ENCODE measurements around the gene HAP1.
"Not testable (repeated sequence)": the region's sequence is repeated elsewhere in the genome, so short reads cannot be mapped to it uniquely, and the experiment has no call there.

The HAP1 gene

DNA sequence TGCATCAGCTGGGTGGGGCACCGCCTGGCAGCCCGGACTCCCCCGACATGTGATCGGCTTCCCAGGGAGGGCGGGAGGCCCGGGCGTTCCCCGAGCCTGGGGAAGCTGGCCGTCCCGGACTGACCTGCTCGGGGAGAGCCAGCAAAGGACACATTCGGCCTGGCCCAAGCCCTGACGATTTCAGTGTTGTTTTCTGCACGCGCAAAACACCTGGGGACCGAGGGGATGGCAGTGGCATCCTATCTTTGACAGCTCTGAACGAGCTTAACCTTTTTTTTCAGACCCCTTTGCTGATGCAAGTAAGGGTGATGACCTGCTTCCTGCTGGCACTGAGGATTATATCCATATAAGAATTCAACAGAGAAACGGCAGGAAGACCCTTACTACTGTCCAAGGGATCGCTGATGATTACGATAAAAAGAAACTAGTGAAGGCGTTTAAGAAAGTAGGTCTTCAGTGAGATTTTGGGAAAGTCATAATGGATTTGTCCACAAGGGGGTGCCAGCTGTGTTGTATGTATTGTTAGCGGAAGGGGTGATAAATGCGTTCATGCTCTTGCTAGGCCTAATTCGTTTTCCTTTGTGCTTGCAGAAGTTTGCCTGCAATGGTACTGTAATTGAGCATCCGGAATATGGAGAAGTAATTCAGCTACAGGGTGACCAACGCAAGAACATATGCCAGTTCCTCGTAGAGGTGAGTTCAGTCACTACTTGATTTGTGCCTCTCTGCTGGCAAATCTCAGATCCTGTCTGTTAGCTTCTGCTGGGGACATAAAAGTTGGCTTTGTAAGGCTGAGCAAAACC lies 44.7 kb downstream of the HAP1 start:
- DNase-seq: peak; percentile 73

DNA sequence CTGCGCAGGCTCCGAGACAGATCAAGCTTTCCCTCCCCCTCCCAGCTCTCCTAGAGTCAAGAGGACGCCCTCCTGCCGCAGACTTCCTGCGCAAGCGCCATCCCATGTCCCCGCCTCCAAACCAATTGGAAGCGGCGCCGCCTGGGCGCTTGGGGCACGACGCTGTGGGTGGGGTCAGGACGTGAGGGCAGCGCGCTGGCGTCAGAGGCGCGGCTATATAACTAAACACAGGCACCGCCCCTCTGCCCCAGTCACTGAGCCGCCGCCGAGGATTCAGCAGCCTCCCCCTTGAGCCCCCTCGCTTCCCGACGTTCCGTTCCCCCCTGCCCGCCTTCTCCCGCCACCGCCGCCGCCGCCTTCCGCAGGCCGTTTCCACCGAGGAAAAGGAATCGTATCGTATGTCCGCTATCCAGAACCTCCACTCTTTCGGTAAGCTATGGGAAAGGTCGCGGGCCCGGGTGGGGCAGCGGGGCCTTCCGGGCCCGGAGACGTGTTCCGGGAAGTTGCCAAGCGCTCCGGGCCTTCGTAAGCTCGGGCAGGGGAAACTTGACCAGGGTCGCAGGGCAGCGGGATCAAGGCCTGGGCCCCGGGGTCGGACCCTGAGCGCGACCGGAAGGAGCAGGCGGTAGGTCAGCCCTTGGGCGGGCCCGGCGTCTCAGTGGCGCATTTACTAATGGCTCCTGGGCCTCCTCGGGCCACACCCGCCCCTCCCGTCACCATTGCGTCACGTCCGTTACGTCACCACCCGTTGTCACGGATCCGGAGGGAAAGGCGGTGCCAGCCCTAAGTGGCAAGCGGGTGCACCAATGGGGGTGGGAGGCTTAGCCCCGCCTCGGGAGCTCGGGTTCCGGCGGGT lies 45.6 kb downstream of the HAP1 start, which contains the start of gene EIF1:
TSS of gene EIF1 (plus strand) at position 245 of the 856 bp plus-strand sequence. CDS start at position 399, 154 bp downstream.
- peak; percentile 100 for DNase-seq

DNA sequence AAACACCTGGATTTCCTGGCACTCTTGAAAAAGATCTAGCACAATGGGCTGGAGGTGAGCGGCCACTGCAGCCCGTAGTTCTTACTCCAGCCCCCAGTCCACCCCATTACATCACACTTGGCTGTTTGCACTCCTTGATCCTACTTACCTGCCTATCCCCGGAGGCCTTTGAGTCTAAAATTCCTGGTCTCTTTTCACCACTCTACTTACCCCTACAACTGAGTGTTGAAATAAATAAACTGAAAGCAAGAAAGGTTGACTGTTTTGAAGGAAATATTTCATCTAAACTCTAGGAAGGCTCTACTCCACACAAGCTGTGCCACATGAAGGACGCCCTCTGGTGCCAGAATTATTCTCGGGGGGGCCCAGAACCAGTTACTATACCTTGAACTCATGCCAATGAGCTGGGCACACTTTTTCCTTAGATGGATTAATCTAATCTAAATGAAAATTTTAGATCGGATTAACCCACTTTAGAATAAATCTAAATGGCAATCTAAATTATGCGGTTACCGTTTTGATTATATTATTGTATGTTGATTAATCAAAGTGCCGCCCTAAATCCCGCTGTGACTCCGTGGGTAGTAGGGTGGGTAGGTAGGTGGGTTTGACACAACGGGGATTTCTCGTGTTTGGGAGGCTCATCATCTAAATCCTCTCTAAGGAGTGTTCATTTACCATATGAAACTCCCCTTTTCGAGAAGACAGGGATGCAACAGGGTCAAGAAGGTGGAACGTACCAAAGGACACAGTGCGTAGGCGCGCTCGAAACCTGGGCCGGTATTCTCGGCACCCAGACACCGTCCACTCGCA lies 46.4 kb downstream of the HAP1 start:
- DNase-seq: peak; percentile 77

DNA sequence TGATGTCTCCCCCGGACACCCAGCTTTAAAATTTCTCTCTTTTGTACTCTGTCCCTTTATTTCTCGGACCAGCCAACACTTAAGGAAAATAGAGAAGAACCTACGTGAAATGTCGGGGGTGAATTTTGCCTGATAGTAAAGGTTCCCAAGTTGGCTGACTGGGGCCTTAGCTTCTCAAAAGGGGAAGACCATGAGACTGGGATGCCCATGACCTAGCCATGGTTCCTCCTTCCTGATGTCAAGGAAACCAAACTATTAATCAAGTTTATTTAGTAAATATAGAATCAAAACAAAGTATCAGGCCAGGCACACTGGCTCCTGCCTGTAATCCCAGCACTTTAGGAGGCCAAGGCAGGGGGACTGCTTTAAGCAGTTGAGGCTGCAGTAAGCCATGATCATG lies 48.2 kb downstream of the HAP1 start:
- DNase-seq: no peak

DNA sequence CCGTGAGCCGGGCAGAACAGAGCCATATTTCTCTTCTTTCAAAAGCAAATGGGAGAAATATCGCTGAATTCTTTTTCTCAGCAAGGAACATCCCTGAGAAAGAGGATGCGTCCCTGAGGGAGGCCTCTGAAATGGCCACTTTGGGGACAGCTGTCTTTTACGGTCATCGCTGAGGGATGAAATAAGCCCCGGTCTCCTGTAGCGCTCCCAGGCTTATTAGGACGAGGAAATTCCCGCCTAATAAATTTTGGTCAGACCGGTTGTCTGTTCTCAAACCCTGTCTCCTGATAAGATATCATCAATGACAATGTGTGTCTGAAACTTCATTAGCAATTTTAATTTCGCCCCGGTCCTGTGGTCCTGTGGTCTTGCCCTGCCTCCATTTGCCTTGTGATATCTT lies 48.7 kb downstream of the HAP1 start:
- not testable (repeated sequence) for DNase-seq

DNA sequence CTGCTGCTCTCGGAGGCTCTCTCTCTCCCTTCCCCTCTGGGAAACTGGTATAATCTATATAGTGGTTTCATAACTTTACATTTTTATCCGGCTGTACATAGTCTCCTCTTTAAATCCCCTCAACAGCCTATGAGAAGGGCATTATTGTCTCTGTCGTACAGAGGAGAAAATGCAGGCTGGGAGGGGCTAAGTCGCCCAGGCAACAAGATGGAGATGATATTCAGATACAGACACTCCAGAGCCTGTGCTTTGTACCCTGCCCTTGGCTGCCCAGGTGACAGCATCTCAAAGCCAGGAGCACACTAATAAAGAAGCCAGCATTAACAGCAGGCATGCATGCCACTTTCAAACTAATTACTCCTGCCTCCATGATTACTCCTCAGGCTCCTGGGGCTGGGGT lies 50.4 kb downstream of the HAP1 start:
- DNase-seq: no peak

DNA sequence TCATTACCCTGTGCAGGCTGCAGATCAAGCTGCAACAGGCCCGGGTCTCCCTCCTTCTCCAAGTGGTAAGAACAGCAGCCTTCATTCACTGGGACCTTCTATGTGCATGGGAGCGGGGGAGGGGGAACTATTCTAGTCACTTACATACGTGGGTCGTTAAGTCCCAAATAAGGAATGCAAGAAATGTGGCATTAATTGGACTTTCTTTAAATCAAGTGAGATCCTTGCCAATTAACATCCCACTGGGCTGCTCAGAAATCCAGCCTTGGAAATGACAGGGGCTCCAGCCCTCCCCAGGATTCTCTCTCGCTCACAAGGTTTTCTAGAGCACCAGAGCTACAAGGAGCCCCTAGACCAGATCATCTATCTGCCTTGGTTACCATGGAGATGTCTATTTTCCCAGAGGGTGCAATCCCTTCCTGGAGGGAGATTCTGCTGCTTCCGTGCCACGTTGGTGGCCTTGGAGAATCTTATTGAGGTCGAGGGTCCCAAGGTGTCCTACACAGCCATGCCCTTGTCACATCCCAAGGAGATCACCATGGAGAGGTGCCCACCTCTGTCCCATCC lies 50.9 kb downstream of the HAP1 start:
- DNase-seq: no peak

DNA sequence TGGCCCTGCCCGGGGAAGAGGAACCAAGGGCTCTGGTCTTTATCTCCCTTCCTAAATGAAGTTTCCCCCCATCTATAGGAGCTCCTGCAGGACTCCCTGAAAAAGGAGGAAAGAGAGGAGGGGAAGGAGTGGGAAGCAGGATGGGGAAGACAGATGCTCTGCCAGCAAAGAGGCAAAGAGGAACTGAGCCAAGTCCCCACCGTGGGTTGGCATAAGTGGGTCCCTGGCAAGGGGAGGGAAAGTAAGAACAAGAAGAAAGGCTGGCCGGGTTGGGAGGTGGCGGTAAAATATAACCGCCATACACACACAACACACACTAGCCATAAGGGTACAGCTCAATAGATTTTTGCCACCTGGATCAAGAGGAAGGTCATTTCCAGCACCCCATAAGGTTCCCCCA lies 51.8 kb downstream of the HAP1 start:
- no peak for DNase-seq

DNA sequence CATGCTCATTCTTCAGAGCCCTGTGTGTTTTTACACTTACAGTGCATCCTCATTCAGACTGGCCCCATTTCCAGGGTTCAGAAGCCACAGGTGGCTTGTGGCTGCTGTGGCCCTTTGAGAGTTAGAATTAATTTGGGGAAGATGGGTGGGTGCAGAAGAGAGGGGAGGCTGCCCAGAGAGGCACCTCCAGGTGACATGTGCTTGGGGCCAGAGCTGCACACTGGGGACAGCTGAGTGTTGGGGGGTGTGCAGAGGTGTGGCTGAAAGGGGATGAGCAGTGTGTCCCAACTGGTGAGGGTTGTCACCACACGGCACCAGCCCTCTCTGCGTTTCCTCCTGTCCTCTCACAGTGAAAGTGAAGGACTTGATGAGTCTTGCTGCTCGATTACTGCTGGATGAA lies 52.7 kb downstream of the HAP1 start:
- no peak for DNase-seq

DNA sequence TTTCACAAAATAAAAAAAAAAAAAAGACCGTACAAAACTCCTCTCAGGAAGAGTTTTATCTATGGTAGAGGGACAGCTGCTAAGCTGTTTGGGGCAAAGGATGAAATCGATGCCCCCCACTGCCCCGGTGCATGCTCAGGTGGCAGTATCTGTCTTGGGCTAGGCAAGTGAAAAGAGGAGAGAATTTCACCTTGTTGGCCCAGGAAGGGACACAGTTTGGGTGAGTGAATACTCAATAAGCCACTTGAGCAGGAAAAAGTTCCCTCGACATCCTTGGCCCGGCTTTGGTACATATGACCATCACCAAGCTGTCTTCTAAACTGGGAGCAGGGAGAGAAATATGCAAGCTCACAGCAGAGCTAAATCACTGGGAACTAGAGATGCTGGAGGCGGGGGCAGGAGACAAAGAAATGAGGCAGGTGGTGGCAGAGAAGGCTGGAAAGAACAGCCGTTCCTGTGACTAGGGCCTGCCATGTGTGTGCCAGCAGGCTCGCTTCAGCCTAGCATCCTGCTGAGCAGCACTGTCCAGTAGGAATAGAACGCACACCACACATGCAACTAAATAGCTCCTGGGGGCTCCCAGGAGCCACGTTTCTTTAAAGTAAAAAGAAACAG lies 53.9 kb downstream of the HAP1 start:
- no peak for DNase-seq

DNA sequence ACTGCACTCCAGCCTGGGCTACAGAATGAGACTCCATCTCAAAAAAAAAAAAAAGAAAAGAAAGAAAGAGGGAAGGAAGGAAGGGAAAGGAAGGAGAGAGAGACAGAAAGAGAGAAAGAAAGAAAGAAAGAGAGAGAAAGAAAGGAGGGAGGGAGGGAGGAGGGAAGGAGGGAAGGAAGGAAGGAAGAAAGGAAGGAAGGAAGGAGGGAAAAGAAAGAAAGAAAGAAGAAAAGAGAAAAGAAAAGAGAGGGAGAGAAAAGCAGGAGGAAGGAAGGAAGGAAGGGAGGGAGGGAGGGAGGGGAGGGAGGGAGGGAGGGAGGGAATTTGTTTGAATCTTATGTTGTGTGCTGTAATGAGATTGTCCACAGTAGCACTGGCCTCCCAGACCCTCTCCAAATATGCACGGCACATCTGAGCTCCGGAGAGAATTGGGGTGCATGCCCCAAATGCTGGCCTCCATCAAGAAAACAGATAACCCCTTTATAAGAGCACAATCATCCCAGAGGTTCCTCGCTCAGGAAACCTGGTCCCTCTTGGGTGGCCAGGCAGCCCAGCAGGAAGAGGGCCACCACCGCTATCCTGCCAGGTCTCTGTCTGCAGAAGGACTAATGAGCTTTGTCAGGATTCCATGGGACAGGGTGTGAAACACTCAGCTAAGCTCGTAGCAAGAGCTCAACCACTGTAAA lies 54.6 kb downstream of the HAP1 start:
- DNase-seq: no peak

DNA sequence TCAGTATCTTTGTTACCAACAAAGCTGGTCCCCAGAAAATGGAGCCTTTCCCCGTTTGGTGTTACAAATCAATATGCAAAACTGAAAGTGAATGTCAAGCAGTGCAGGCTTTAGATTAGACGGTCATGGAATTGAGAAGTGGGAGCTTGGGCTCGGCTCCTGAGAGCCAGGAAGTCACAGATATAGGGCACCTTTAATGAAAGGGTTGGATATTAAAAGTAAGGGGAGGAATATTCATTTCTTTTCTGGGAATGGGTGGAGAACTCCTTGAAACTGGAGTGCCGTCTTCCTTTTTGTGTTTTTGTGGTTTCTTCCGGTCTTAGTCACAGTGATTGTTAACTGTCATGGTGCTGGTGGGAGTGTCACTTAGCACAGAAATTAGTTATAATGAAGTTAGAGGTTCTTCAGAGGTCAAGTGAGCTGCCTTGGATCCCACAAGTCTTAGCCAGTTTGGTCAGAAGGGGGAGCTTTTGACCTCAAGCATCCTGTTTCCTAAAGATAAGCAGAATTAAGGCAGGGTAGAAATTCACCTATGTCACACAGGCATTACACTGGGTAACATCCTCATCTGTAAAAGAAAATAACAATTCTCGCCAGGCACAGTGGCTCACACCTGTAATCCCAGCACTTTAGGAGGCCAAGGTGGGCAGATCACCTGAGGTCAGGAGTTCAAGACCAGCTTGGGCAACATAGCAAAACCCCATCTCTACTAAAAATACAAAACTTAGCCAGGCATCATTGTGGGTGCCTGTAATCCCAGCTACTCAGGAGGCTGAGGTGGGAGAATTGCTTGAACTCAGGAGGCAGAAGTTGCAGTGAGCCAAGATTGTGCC lies 55.3 kb downstream of the HAP1 start:
- DNase-seq: peak; percentile 77

DNA sequence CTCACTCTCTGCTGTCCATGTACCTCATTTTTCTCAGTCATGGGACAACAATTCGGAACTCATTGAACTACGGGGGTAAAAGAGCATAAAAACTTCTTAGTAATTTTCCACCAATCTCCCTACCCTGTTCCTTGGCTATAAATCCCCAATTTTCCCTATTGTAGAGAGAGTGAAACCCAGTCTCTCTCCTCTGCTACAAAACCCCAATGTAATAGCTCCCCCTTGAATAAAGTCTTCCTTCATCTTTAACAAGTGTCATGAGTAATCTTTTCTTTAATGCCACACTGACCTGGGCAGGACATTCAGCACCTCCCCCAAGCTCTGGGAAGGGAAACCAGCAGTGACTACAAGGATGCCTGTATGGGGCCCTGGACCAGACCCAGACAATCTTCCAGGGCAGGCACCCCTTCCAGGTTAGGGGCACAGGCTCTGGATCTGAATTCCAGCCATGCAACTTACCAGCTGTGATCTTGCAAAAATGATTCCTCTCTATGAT lies 56.0 kb downstream of the HAP1 start:
- no peak for DNase-seq

DNA sequence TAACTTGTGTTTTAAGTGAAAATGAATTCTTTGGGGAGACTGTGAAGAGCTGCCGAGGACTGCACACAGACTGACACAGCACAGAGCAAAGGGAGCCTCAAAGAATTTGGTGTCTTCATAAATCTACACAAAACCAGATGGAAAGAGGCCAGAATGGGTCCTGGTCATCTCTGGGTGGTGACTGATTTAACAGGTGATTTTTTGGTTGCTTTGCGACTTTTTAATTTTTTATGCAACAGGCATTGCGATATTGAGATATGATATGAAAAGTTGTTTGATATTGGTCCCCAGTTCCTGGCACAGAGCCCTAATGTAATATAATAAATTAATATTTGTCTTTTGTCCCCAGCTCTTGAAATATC lies 58.4 kb downstream of the HAP1 start:
- DNase-seq: no peak

DNA sequence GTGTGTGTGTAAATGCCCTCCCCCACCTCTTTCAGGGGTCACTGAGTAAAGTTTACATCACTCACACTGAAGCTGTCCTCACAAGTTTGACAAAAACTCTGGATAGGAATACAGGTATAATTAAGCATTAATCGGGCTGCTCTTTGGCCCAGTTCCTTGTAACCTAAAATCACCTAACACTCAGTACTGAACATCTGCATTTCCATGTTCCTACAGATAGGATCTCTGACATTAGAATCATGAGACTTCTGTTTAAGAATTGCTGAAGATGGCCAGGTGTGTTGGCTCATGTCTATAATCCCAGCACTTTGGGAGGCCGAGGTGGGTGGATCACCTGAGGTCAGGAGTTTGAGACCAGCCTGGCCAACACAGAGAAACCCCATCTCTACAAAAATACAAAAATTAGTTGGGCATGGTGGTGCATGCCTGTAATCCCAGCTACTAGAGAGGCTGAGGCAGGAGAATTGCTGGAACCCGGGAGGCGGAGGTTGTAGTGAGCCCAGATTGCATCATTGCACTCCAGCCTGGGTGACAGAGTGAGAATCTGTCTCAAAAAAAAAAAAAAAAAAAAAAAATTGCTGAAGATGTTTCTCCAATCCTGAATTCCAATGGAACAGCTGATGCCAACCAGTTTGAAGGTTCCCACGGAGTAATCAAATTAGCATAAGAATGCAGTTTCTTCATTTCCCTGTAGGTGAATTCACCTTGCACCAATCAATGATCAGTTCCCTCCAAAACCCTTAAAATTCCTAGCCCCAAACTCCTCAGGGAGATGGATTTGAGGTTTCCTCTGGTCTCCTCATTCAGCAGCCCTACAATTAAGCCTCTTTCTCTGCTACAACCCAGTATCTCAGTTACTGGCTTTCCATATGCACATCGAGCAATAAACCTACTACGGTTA lies 59.0 kb downstream of the HAP1 start:
- not testable (repeated sequence) for DNase-seq

Measured in activated CD8-positive, alpha-beta memory T cell treated with anti-CD3 and anti-CD28 coated beads for 24 hours (primary cell).